DND-41 (cell line): Measurements from ENCODE around the gene ALOX5.
"Not testable (repeated sequence)": the region's sequence is repeated elsewhere in the genome, so short reads cannot be mapped to it uniquely, and the experiment has no call there.

ENCODE experiments used
- CTCF ChIP-seq: IDR thresholded peaks from 2 replicates; pipeline ENCODE4 v1.5.1; 2012; ENCODE audit warnings: borderline replicate concordance, low read length, moderate library complexity, mild to moderate bottlenecking; ENCODE audit not compliant: poor library complexity, severe bottlenecking; ENCODE audit errors: extremely low read depth
- EZH2 ChIP-seq: IDR thresholded peaks from 3 replicates; pipeline ENCODE4 v1.6.1; 2012; ENCODE audit warnings: borderline replicate concordance, low read depth, mild to moderate bottlenecking, moderate library complexity, low read length, inconsistent platforms; ENCODE audit not compliant: severe bottlenecking

- not testable (repeated sequence) for TF ChIP-seq EZH2, CTCF
Measured at GRCh38 chr10:45331824-45332223, 42.2 kb upstream of the ALOX5 start.
